Fibroblast of the aortic adventitia (primary cell): ENCODE measurements around the gene ATP6V1E1. TPM values are rescaled to one million over a fixed set of nuclear protein-coding genes. Genes with fewer than 3 reads are reported as not detected.

Source experiments
- DNase-seq: peaks from one replicate; pipeline ENCODE4 v3.0.0-alpha.2; 2010; ENCODE audit warnings: low read depth
- H3K4me3 ChIP-seq: 2 replicates; pipeline ENCODE4 v1.5.1; 2011; ENCODE audit warnings: low read depth, mild to moderate bottlenecking, control low read depth, low read length, moderate library complexity
- CTCF ChIP-seq: IDR thresholded peaks from 2 replicates; pipeline ENCODE4 v1.5.1; 2011; ENCODE audit warnings: mild to moderate bottlenecking, low read length, control low read depth, inconsistent platforms; ENCODE audit not compliant: insufficient read depth
- total RNA-seq: library from RNA; depleted of rRNA; stranded (reverse); fragments of >200 nt; gene quantifications from 2 replicates; pipeline ENCODE4 v1.2.3, GENCODE V29; 2012; ENCODE audit warnings: low replicate concordance

Gene ATP6V1E1
- total RNA-seq, 1 donor: 115 TPM

DNA sequence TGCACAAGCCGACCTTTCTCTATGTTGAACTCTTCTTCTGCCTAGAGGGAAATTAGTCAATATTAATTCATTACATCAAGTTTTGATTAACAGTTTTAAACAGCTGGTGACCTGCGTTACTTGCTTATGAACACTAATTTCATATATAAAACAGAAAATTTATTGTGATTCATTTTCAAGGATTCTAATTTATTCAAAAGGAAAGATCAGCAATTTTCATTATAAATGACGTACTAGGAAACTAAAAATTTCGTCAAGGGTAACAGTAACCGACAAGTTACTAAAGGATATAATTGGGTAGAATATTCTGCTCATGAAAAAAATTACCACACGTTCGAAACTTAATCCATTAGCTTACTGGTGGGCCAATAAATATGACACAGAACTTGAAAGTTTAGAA, 15.3 kb downstream of the ATP6V1E1 start:
- DNase-seq: no peak

GRCh38 chr22:17612057-17612456, 16.5 kb downstream of the ATP6V1E1 start:
- TF ChIP-seq CTCF: no peak
- H3K4me3 ChIP-seq: no peak overlapping the region
- no peak for DNase-seq

More for the DNA sequence above, 15.3 kb downstream of the ATP6V1E1 start:
- H3K4me3 ChIP-seq: no peak overlapping the region
- TF ChIP-seq CTCF: no peak

GRCh38 chr22:17607891-17608521, 20.5 kb downstream of the ATP6V1E1 start:
- no peak overlapping the region for H3K4me3 ChIP-seq
- DNase-seq: no peak
- no peak for TF ChIP-seq CTCF

- no peak overlapping the region for H3K4me3 ChIP-seq
- peak; percentile 58 for DNase-seq
- TF ChIP-seq CTCF: no peak
Observed at GRCh38 chr22:17606496-17606895, 22.1 kb downstream of the ATP6V1E1 start.

GRCh38 chr22:17603668-17604067, 24.9 kb downstream of the ATP6V1E1 start:
- TF ChIP-seq CTCF: no peak
- no peak overlapping the region for H3K4me3 ChIP-seq
- DNase-seq: no peak

DNA sequence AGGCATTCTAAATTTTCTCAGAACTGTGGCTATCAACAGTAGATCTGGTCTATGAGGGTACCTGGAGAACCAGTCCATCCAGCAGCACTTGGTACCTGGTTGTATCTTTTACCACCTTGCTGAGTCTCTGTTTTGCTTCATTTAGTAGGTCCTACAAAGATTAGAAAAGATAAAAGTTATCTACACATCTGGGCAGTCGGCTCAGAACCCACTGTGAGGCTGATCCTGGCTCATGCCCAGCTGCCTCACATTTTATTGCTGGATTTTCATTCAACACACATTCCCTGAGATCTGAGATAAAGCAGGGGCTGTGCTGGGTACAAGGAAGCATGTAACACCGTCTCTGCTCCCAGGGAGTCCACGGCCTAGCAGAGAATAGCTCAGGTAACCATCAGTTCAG, 27.5 kb downstream of the ATP6V1E1 start:
- no peak for DNase-seq
- no peak overlapping the region for H3K4me3 ChIP-seq
- no peak for TF ChIP-seq CTCF

DNA sequence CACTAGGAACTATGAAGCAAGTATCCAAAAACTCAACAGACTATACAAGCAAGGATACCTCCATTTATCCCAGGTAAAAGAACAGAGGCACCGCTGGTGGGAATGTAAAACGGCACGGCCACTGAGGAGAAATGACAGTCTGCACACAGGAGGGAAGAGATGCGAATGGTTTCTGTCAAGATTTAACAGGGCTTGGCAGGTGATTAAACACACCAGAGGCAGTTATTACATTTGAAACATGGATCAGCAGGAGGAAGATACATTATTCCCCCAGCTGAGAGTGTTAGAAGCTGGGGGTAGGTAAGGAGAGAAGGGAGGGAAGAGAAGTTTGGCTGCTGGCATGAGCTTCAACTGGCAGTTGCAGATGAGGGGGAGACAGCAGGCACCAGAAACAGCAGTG, 30.2 kb downstream of the ATP6V1E1 start:
- no peak overlapping the region for H3K4me3 ChIP-seq
- no peak for DNase-seq
- no peak for TF ChIP-seq CTCF
